Hepatocyte (in vitro differentiated cells): ENCODE measurements around the gene SLC66A2.

Experiments used
- EZH2 ChIP-seq: fragments of 200-600 bp; sonication (generic); IDR thresholded peaks from 2 replicates; pipeline ENCODE4 v1.6.1; 2016; ENCODE audit warnings: antibody characterized with exemption, mild to moderate bottlenecking, borderline replicate concordance
- EZH2phosphoT487 ChIP-seq: fragments of 200-600 bp; sonication (generic); IDR thresholded peaks from one replicate; pipeline ENCODE4 v1.6.1; 2018; ENCODE audit warnings: antibody characterized with exemption, mild to moderate bottlenecking, low read depth, moderate library complexity; ENCODE audit not compliant: unreplicated experiment, severe bottlenecking
- TF ChIP-seq, protein P1 (sequence below): fragments of 200-600 bp; sonication (generic); IDR thresholded peaks from 2 replicates; pipeline ENCODE4 v1.5.1; 2016; ENCODE audit warnings: antibody characterized with exemption, mild to moderate bottlenecking; ENCODE audit not compliant: poor library complexity

DNA sequence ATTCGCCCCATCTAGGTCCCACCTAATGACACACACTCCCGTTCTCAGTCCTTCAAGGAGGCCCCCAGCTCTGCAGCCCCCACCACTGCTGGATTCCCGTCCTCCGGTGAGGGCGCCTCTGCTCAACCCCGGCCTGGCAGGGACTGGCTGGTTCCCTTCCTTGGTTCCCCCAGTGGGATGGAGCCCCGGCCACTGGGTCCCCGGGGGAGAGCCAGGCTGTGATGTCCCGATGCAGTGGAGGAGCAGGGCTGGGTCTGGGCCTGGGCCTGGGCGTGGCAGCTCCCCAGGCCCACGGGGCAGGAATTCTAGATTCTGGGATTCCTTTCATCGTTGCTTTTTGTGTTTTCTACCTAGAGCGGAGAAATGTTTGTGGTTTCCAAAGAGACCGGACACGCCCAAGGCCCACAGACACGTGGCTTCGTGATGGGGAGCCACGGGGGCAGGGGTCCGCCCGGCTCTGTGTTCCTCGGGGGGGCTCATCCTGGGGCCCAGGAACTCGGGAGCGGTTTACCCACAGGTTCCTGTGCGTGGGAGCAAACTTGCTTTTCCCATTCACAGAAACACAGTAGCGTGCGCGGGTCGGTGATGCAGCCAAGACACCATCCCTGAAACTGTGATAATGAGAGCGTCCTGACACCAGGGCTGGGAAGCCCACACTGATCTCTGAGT lies 67.0 kb downstream of the SLC66A2 start:
- TF ChIP-seq EZH2 (no peak), EZH2phosphoT487 (no peak)
- TF ChIP-seq, protein P1, sequence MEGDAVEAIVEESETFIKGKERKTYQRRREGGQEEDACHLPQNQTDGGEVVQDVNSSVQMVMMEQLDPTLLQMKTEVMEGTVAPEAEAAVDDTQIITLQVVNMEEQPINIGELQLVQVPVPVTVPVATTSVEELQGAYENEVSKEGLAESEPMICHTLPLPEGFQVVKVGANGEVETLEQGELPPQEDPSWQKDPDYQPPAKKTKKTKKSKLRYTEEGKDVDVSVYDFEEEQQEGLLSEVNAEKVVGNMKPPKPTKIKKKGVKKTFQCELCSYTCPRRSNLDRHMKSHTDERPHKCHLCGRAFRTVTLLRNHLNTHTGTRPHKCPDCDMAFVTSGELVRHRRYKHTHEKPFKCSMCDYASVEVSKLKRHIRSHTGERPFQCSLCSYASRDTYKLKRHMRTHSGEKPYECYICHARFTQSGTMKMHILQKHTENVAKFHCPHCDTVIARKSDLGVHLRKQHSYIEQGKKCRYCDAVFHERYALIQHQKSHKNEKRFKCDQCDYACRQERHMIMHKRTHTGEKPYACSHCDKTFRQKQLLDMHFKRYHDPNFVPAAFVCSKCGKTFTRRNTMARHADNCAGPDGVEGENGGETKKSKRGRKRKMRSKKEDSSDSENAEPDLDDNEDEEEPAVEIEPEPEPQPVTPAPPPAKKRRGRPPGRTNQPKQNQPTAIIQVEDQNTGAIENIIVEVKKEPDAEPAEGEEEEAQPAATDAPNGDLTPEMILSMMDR, result no peak
